ENCODE results near the gene EIPR1.

The EIPR1 gene

DNA sequence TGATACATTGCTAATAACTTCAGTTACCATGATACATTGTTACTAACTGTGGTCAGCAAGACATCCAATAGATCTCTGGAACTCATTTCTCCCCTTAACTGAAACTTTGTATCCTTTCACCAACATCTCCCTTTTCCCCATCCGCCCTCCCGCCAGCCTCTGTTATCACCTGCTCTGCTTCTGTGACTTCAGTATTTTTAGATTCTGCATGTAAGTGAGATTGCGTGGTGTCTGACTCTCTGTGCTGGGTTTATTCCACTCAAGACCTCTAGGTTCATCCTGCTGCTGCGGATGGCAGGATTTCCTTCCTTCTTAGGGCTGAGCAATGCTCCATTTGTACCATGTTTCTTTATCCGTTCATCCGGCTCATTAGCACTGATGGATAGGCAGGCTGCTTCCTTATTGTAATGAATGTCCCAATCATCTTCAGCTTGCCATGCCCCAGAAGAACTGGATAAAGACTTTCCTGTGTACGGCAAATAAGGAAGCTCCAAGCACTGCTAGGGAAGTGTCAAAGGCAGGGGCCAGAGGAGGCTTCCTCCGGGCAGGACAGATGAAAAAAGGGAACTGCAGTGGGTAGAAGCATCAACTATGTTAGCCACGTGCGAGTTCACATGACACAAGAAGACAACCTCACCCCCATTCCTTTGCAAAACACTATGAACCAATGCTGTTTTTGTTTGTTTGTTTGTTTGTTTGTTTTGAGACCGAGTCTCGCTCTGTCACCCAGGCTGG lies 113.4 kb downstream of the EIPR1 start:
- TF ChIP-seq, protein P1, sequence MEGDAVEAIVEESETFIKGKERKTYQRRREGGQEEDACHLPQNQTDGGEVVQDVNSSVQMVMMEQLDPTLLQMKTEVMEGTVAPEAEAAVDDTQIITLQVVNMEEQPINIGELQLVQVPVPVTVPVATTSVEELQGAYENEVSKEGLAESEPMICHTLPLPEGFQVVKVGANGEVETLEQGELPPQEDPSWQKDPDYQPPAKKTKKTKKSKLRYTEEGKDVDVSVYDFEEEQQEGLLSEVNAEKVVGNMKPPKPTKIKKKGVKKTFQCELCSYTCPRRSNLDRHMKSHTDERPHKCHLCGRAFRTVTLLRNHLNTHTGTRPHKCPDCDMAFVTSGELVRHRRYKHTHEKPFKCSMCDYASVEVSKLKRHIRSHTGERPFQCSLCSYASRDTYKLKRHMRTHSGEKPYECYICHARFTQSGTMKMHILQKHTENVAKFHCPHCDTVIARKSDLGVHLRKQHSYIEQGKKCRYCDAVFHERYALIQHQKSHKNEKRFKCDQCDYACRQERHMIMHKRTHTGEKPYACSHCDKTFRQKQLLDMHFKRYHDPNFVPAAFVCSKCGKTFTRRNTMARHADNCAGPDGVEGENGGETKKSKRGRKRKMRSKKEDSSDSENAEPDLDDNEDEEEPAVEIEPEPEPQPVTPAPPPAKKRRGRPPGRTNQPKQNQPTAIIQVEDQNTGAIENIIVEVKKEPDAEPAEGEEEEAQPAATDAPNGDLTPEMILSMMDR (IDR thresholded peaks at IDR 0.05; ENCODE audit: insufficient read depth, missing control alignments) = no peak
- no peak for FAIRE-seq
- no peak for DNase-seq (ENCODE audit: insufficient read length, low spot score)

DNA sequence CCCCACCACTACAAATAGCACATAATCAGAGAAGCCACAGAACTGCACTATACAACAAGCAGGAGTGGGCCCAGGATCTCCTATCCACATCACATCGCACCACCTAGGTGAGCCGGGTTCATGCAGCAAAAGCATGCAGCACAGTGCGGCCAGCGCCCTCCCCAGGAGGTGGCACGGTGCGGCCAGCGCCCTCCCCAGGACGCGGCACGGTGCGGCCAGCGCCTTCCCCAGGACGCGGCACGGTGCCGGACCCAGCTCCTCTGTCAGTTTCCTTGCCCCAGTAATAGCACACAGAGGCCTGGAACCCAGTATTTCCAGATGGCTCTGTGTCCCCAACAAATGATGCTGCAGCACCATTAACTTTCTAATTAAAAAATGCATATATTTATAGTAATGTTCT lies 114.1 kb downstream of the EIPR1 start:
- DNase-seq (ENCODE audit: insufficient read length, low spot score) = no peak
- no peak for FAIRE-seq
- TF ChIP-seq, protein P1 (IDR thresholded peaks at IDR 0.05; ENCODE audit: insufficient read depth, missing control alignments) = no peak

DNA sequence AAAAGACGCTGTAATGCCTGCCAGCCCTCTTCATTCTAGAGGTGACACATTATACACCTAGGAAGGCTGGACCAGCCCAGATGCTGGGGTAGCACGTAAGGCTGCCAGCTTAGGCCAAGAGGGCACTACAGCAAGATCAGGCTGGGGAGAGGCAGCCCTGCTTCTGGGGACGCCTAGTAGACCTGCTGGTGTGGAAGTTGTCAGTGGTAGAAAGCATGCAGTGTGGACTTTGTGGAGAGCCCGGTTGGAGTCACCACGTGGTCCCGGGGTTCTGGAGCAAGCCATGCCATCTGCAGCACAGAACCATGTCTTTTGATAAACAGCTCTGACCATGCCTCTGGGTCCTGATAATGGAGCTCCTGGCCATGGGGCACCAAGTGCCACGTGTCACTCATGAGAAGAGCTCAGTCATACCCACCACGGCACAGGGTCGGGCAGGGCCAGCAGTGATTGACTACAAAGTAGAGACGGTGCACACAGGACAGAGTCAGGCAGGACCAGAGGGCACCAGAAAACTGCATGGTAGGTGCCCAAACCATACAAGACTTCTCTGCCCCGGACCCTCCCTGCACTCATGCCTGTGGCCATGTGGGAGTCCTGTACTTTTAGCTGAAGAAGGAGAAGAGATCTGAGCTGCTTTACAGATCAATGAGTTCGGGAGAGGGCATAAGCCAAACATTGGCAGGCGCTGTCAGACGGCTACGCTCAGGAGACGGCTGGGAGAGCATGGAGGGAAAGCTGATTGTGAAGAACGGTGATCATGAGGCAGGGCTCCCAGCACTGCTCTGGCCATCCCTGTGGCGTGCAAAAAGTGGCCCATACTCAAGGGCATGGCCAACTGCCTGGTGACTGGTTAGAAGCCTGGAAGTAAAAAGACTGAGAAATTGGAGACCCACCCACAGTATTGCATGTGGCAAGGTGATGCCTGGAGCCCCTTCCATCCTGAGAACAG lies 114.9 kb downstream of the EIPR1 start:
- TF ChIP-seq, protein P1 (IDR thresholded peaks at IDR 0.05; ENCODE audit: insufficient read depth, missing control alignments) = no peak
- DNase-seq (ENCODE audit: insufficient read length, low spot score) (no peak), FAIRE-seq (no peak)

DNA sequence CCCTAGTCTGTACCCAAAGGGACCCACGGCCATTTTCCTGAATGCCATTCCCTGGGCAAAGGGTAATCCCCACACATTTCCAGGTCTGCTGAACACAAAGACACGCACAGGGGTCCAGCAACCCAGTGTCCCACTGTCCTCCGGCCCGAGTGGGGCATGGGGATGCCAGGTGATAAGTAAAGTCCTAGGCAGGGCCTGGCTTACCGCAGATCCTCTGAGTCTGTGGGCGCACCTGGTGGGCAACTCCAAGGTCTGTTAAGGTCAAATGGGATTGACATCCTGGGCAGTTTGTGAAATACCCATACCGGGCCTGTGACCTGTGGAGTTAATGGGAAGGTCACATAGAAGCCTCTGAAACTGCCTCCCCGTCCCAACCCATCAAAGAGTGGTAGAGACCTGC lies 116.1 kb downstream of the EIPR1 start:
- no peak for FAIRE-seq
- DNase-seq (ENCODE audit: insufficient read length, low spot score) = no peak
- TF ChIP-seq, protein P1 (IDR thresholded peaks at IDR 0.05; ENCODE audit: insufficient read depth, missing control alignments) = no peak

DNA sequence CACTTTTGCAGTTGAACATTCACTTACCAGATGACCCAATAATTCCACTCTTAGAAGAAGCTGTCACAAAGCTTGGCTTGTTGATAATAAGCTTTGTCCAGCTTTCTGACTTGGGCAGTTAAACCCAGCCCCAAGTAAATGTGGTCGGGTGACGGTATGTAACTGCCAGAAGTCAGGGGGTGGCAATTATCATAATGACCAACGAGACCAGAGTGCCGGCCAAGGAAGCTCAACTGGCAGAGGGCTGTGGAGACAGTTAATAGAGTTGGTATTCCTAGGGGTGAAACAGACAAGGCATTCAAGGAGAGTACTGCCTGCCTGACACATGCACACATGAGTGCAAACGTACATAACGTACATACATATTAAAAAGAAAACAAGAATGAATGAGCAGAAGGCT lies 116.7 kb downstream of the EIPR1 start:
- TF ChIP-seq, protein P1 (IDR thresholded peaks at IDR 0.05; ENCODE audit: insufficient read depth, missing control alignments) = no peak
- no peak for DNase-seq (ENCODE audit: insufficient read length, low spot score)
- no peak for FAIRE-seq

DNA sequence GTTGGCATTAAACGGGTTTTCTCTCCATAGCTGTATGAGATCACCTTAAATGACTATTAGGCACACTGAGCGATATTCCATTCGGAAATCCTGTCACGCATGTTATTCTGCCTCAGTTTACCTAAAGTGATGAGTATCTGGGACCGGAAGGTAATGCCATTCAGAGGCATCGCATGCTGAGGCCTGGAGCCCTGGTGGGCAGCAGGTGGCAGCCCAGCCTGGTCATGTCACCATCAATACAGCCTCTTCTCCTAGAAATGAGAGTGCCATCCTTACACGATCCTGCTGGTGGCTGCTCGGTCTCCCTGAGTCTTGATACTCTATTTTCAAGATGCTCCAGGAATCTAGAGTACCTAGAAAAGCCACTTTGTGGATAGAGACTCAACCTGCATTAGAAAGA lies 119.8 kb downstream of the EIPR1 start:
- no peak for FAIRE-seq
- DNase-seq (ENCODE audit: insufficient read length, low spot score) = no peak

More for the DNA sequence above, 119.8 kb downstream of the EIPR1 start:
- TF ChIP-seq, protein P1 (IDR thresholded peaks at IDR 0.05; ENCODE audit: insufficient read depth, missing control alignments) = peak; percentile 12

Measured in D721Med (cell line).